A549 (cell line): Measurements from ENCODE around the gene CERS6. TPM values are rescaled to one million over a fixed set of nuclear protein-coding genes. Genes with fewer than 3 reads are reported as not detected.

Source experiments
- ATAC-seq, 2 experiments: fragments of 200-7000 bp in 1 of 2; fragments of >200 bp in 1 of 2; cut with Nextera tagmentation in 1 of 2; cut with Tn5 transposase in 1 of 2; 3 replicates each; pipeline versions ENCODE4 v1.8.0 to v1.9.1; 2018 to 2020; ENCODE audit warnings: mild to moderate bottlenecking in 1 of 2, moderate library complexity in 1 of 2
- CTCF ChIA-PET: fragments of 300-600 bp; sonication (Branson Sonifier 250); formaldehyde crosslinking; extraction: SDS; loops from one replicate; lab custom pipeline; 2021; ENCODE audit warnings: antibody characterized with exemption, inconsistent platforms; lab: Yijun Ruan, JAX
- POLR2A ChIA-PET: fragments of 350-600 bp; formaldehyde crosslinking; extraction: SDS; loops from one replicate; lab custom pipeline; 2021; ENCODE audit warnings: antibody characterized with exemption, inconsistent platforms; lab: Yijun Ruan, JAX
- DNase-seq, 2 experiments: peaks; one replicate each; pipeline versions ENCODE4 v3.0.0 to v3.0.0-alpha.2; 2011 to 2016; ENCODE audit warnings: low read depth in 1 of 2, low spot score in 1 of 2
- FAIRE-seq: peaks from 2 replicates; lab custom pipeline; 2011; peaks lifted over from hg19 to GRCh38; lab: Jason Lieb, UNC
- H3K27ac ChIP-seq, 2 experiments: fragments of >200 bp; sonication (Bioruptor Twin); formaldehyde crosslinking; 3 replicates each; pipeline ENCODE4 v1.5.1; 2016 to 2017
- H3K4me1 ChIP-seq: fragments of >200 bp; sonication (Bioruptor Twin); formaldehyde crosslinking; 3 replicates; pipeline ENCODE4 v1.6.1; 2016
- H3K4me2 ChIP-seq: fragments of >200 bp; sonication (Bioruptor Twin); formaldehyde crosslinking; 3 replicates; pipeline ENCODE4 v1.6.1; 2016
- H3K4me3 ChIP-seq: fragments of >200 bp; sonication (Bioruptor Twin); formaldehyde crosslinking; 3 replicates; pipeline ENCODE4 v1.5.1; 2016
- H3K9me3 ChIP-seq: fragments of >200 bp; sonication (Bioruptor Twin); formaldehyde crosslinking; 3 replicates; pipeline ENCODE4 v1.6.1; 2016
- BCL3 ChIP-seq: fragments of >200 bp; sonication (Bioruptor Twin); formaldehyde crosslinking; IDR thresholded peaks from 3 replicates; pipeline ENCODE4 v1.6.1; 2016
- CEBPB ChIP-seq, 2 experiments: fragments of >200 bp in 1 of 2; sonication (Bioruptor Twin) in 1 of 2; formaldehyde crosslinking in 1 of 2; IDR thresholded peaks; 2 replicates each; pipeline ENCODE4 v1.6.1; 2012 to 2016
- CTCF ChIP-seq: fragments of >200 bp; sonication (Bioruptor Twin); formaldehyde crosslinking; IDR thresholded peaks from 3 replicates; pipeline ENCODE4 v1.5.1; 2016
- EHF ChIP-seq: fragments of 250-450 bp; sonication (Bioruptor Pico); IDR thresholded peaks from 2 replicates; pipeline ENCODE4 v1.5.0; 2020; ENCODE audit warnings: mild to moderate bottlenecking
- EP300 ChIP-seq, 2 experiments: fragments of >200 bp; sonication (Bioruptor Twin); formaldehyde crosslinking; IDR thresholded peaks; 2 replicates in 1 of 2; 3 replicates in 1 of 2; pipeline ENCODE4 v1.6.1; 2016 to 2017
- FOSB ChIP-seq: fragments of 250-450 bp; sonication (Bioruptor Pico); IDR thresholded peaks from 2 replicates; pipeline ENCODE4 v1.5.0; 2020; ENCODE audit warnings: mild to moderate bottlenecking, moderate library complexity
- FOXS1 ChIP-seq: fragments of 250-450 bp; sonication (Bioruptor Pico); IDR thresholded peaks from 2 replicates; pipeline ENCODE4 v1.5.0; 2020; ENCODE audit warnings: mild to moderate bottlenecking, moderate library complexity
- HDAC2 ChIP-seq: fragments of 200-600 bp; sonication (generic); IDR thresholded peaks from 2 replicates; pipeline ENCODE4 v1.6.1; 2016
- HES2 ChIP-seq: fragments of >200 bp; sonication (Bioruptor Twin); formaldehyde crosslinking; IDR thresholded peaks from 2 replicates; pipeline ENCODE4 v1.6.1; 2016
- HMGXB4 ChIP-seq: fragments of 250-450 bp; sonication (Bioruptor Pico); IDR thresholded peaks from 2 replicates; pipeline ENCODE4 v1.5.0; 2021; ENCODE audit warnings: mild to moderate bottlenecking, moderate library complexity, borderline replicate concordance
- HOXA7 ChIP-seq: fragments of 250-450 bp; sonication (Bioruptor Pico); IDR thresholded peaks from 2 replicates; pipeline ENCODE4 v1.5.0; 2020; ENCODE audit warnings: mild to moderate bottlenecking, moderate library complexity
- JUN ChIP-seq, 2 experiments: fragments of >200 bp; sonication (Bioruptor Twin); formaldehyde crosslinking; IDR thresholded peaks; 2 replicates in 1 of 2; 3 replicates in 1 of 2; pipeline ENCODE4 v1.6.1; 2016 to 2017
- MAFK ChIP-seq: fragments of 450-650 bp; IDR thresholded peaks from 2 replicates; pipeline ENCODE4 v1.6.1; 2014; ENCODE audit not compliant: partially characterized antibody
- MYC ChIP-seq: IDR thresholded peaks from 2 replicates; pipeline ENCODE4 v1.6.1; 2012; ENCODE audit warnings: mild to moderate bottlenecking, inconsistent platforms, low read length, improper control_type of control experiment, borderline replicate concordance
- NPAS2 ChIP-seq: fragments of 250-450 bp; sonication (Bioruptor Pico); IDR thresholded peaks from 2 replicates; pipeline ENCODE4 v1.8.0; 2022; ENCODE audit warnings: mild to moderate bottlenecking, moderate library complexity, borderline replicate concordance
- PBX3 ChIP-seq: IDR thresholded peaks from 2 replicates; pipeline ENCODE4 v1.6.1; 2012
- PHF8 ChIP-seq: fragments of 200-600 bp; sonication (generic); IDR thresholded peaks from 2 replicates; pipeline ENCODE4 v1.6.1; 2016; ENCODE audit warnings: low read depth, mild to moderate bottlenecking, antibody characterized with exemption, moderate library complexity, borderline replicate concordance
- RAD21 ChIP-seq, 2 experiments: fragments of >200 bp in 1 of 2; sonication (Bioruptor Twin) in 1 of 2; formaldehyde crosslinking in 1 of 2; IDR thresholded peaks in 1 of 2; conservative IDR thresholded peaks in 1 of 2; 2 replicates in 1 of 2; 3 replicates in 1 of 2; pipeline ENCODE4 v1.6.1; 2012 to 2018; ENCODE audit warnings: inconsistent platforms in 1 of 2
- RARB ChIP-seq: fragments of 250-450 bp; sonication (Bioruptor Pico); IDR thresholded peaks from 2 replicates; pipeline ENCODE4 v1.8.0; 2021; ENCODE audit warnings: mild to moderate bottlenecking, moderate library complexity
- REST ChIP-seq: fragments of 200-600 bp; sonication (generic); IDR thresholded peaks from 2 replicates; pipeline ENCODE4 v1.6.1; 2016; ENCODE audit warnings: antibody characterized with exemption, mild to moderate bottlenecking, moderate library complexity
- SMC3 ChIP-seq: fragments of >200 bp; sonication (Bioruptor Twin); formaldehyde crosslinking; IDR thresholded peaks from 3 replicates; pipeline ENCODE4 v1.6.1; 2018; ENCODE audit warnings: inconsistent platforms
- SREBF2 ChIP-seq: fragments of 450-650 bp; IDR thresholded peaks from 2 replicates; pipeline ENCODE4 v1.6.1; 2014; ENCODE audit warnings: mild to moderate bottlenecking, moderate library complexity
- whole genome bisulfite sequencing: methylation state at CpG from one replicate; pipeline ENCODE4 v1.1.6; 2017; ENCODE audit errors: missing lambda C conversion rate; 5-methylcytosine and 5-hydroxymethylcytosine counted together
- polyA plus RNA-seq, 4 experiments: library from polyadenylated mRNA; depleted of rRNA in 3 of 4; stranded (reverse); fragments of >200 nt; fragmentation: RNase III in 1 of 4; extraction: RNeasy Plus Mini Kit Qiagen cat#74134 plus additional on column Dnase treatment in 1 of 4; gene quantifications; 2 replicates in 3 of 4; 3 replicates in 1 of 4; pipeline ENCODE4 v1.2.3, GENCODE V29; 2011 to 2017

CERS6 gene
- polyA plus RNA-seq, 2 of the 4 experiments (the other 2 are of a cell fraction): 12.0 to 16.9 TPM

- Histone ChIP-seq H3K4me1 (peaks cover 26% of the 10 kb centered on the region; the same call in 2 of the 3 replicates), H3K4me2 (0 out of 3 replicates have a peak overlapping the region, but pooled peaks have one; percentile 8), H3K27ac (no peak overlapping the region), H3K9me3 (no peaks in the 10 kb centered on the region), H3K4me3 (no peak overlapping the region)
- 47% methylated on average over 7 of the region's 7 CpGs for WGBS
- POLR2A ChIA-PET: interaction anchor here (0.6 kb wide), 1 partner anchor 351 kb away, joined by 3 read pairs; no protein-coding TSS in a partner anchor
- peak in 1 of 2 experiments; percentile 26; a peak in 1 of 5 replicates for TF ChIP-seq RAD21 (conservative IDR thresholded peaks at IDR 0.05 in 1 of 2, IDR thresholded peaks at IDR 0.05 in 1 of 2)
- TF ChIP-seq CTCF: peak; percentile 30; the same call in 2 of the 3 replicates
- TF ChIP-seq HDAC2: no peak
- CTCF ChIA-PET: interaction anchor here (0.8 to 1.6 kb wide), 7 partner anchors 10 to 37 kb away, joined by 3 to 6 read pairs (median 4); no protein-coding TSS in a partner anchor
- peak; percentile 71 to 84; a peak in 5 of 6 replicates for ATAC-seq
- FAIRE-seq: no peak
- peak; percentile 13 to 61 for DNase-seq
Observed at GRCh38 chr2:168494190-168494711, 38.2 kb downstream of the CERS6 start.

- no peak for DNase-seq
- 50% methylated on average over 1 of the region's 1 CpG for WGBS
- no peaks in the 10 kb centered on the region for H3K9me3 ChIP-seq
- no peak overlapping the region for H3K4me3 ChIP-seq
- no peak overlapping the region for H3K4me2 ChIP-seq
- POLR2A ChIA-PET: no interaction called here
- no peak for FAIRE-seq
- H3K4me1 ChIP-seq: peaks cover 18% of the 10 kb centered on the region; the same call in 2 of the 3 replicates
- CTCF ChIA-PET: interaction anchor here (1.6 kb wide), 2 partner anchors 15 to 35 kb away, joined by 4 to 6 read pairs; no protein-coding TSS in a partner anchor
- ATAC-seq: no peak
- H3K27ac ChIP-seq: no peak overlapping the region
- TF ChIP-seq SMC3 (no peak), EHF (CRISPR knock-in tag) (no peak), FOSB (CRISPR knock-in tag) (no peak), HMGXB4 (CRISPR knock-in tag) (no peak), PBX3 (no peak), SREBF2 (no peak), MYC (no peak), RARB (CRISPR knock-in tag) (no peak), EP300 (IDR thresholded peaks at IDR 0.05) (no peak), HOXA7 (CRISPR knock-in tag) (no peak), BCL3 (no peak), NPAS2 (CRISPR knock-in tag) (no peak), FOXS1 (CRISPR knock-in tag) (no peak), CEBPB (IDR thresholded peaks at IDR 0.05) (no peak), JUN (IDR thresholded peaks at IDR 0.05) (no peak), PHF8 (no peak), REST (no peak), CTCF (no peak), HES2 (no peak), MAFK (no peak)
Observed at GRCh38 chr2:168495524-168495923, 39.5 kb downstream of the CERS6 start.
